Inflammatory macrophage treated with lipopolysaccharide for 1 hour (primary cell): ENCODE data around the gene CCR5.

ENCODE experiments used
- DNase-seq, 2 donors: peaks; one replicate each; pipeline ENCODE4 v3.0.0-alpha.2; 2020 to 2022

Gene CCR5

GRCh38 chr3:46408853-46409252 is 38.1 kb downstream of the CCR5 start:
- DNase-seq: peak in 1 of 2 donors; percentile 27

- no peak for DNase-seq
These were observed 39.2 kb downstream of the CCR5 start for GRCh38 chr3:46409739-46410489.

DNA sequence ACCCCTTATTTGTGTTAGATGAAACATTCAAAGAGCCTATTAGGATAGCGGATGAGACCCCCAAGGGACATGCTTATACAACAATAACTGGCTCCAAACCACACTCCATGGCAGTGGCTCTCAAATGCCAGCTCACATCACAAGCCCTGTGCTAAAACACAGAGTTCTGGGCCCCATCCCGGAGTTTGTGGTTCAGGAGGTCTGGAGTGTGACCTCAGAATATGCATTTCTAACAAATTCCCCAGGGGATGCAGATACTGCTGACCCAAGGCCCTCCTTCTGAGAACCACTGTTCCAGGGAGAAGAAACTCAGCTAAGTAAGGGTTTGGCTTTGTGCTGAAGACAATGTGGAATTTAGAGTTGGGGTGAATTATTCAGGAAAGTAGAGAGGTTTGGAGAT is 39.9 kb downstream of the CCR5 start:
- no peak for DNase-seq

DNA sequence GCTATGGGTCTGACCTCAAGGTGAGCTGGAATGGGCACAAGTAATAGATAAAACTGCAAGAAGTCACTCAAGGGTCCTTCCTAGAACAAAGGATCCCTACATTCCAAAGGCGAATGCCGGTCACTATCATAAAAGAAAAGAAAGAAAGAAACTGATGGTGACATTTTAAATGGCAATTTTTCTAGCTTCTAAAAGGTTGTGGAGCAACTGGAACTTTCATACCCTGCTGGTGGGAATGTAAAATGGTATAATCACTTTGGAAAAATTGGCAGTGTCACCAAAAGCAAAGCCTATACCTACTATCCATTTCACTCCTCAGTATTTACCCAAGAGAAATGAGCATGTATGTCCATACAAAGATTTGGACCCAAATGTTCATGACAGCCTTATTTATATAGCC is 40.5 kb downstream of the CCR5 start:
- DNase-seq: no peak

GRCh38 chr3:46412786-46413298 is 42.1 kb downstream of the CCR5 start:
- peak in 1 of 2 donors; percentile 34 for DNase-seq

DNA sequence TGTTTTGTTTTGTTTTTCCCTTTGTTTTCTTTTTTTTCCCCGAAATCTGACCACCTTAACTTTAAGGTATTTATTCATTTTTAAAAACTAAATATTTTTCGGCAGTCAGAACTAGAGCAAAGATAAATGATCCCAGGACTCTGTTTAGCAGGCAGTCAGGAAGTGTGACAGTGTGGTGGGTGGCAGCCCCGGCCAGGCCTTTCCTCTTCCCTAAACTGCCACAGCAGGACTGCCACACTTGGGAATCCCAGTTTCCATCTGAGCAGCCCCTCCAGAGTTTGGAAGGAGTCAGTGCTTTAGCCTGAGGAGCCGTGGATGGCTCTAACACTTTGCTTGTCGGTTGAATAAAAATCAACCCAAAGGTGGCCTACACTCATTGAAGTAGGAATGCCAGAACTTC is 43.2 kb downstream of the CCR5 start:
- DNase-seq: peak in 1 of 2 donors; percentile 38

GRCh38 chr3:46414739-46415138 is 44.0 kb downstream of the CCR5 start:
- peak; percentile 47 to 66 for DNase-seq

DNA sequence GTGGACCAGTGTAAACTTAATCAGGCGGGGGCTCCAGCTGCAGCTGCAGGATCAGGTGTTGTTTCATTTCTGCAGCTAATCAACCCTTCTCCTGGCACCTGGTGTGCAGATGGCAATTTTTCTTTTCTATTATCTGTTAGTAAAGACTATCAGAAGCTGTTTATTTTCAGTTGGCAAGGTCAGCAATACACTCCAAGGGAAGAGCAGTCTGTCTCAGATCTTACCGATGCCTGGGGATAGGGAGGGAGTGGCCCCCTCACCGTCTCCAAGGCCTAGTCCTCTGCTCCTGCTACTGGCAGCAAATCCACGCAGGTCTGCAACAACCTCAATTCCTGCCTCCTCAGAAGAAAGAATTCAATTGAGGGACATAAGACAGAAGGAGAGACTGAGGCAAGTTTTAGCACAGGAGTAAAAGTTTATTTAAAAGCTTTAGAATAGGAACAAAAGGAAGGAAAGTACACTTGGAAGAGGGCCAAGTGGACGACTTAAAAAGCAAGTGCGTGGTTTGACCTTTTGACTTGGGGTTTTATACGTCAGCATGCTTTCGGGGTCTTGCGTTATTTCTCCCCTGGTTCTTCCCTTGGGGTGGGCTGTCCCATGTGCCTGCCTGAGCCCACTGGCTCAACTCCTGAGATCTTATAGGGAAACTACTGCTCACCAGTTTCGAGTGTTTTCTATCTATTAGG is 45.5 kb downstream of the CCR5 start:
- DNase-seq: no peak

DNA sequence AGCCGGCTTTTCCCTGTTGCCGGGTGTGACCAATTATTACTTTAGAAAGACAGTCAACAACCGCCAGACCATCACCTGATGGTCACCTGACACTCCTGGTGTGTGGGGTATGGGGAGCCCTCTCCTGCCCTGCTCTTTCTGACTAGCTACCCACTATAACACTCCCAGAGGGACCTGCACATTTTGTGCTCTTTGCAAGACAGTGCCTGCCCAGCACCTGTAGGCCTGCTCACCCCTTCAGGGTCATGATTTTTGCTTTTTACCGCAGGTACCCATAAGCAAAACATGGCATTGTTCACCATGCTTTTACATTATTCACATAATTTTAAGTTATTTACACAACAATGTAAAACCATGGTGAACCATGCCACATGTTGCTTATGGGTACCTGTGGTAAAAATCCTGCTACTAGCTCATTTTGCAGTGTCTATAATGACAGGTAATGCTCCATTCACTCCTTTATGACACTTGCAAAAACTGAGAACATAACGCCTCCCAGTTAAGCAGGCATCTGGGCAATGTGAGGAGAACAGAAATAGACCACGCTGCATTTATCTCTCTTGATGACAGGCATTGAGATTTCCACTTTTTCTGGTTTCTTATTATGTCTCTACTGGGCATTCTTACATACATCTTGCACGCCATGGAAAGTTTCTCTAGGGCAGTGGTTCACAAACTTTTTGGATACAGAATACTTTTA is 46.2 kb downstream of the CCR5 start:
- no peak for DNase-seq

GRCh38 chr3:46417841-46418611 is 47.3 kb downstream of the CCR5 start:
- no peak for DNase-seq

DNA sequence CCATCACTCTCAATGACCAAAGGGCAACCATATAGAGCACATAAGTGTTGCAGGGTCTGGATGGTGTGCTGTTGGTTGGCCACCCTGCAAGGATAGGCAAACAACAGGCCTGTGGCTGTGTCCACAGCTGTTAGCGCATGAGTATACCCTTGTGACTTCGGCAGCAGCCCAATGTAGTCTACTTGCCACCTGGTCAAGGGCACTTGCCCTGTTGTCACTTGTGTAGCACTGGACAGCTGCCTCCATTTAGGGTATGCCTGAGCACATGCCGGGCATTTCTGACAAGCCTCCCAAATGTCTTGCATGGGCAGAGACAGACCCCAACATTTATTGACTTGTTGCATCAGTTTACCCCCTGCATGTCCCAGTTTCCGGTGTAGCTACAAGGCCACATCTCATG is 49.1 kb downstream of the CCR5 start:
- no peak for DNase-seq

- no peak for DNase-seq
These were observed 50.2 kb downstream of the CCR5 start for GRCh38 chr3:46420931-46421330.

- DNase-seq: no peak
These were observed 51.9 kb downstream of the CCR5 start for GRCh38 chr3:46422617-46423016.

GRCh38 chr3:46423588-46423987 is 52.8 kb downstream of the CCR5 start:
- peak in 1 of 2 donors; percentile 61 for DNase-seq
